Peyer's patch (tissue), 4 donors: ENCODE data around the gene LPIN1. TPM values are rescaled to one million over a fixed set of nuclear protein-coding genes. Genes with fewer than 3 reads are reported as not detected.
A peak's percentile ranks its signal among the peaks of the same experiment; 100 is the strongest.

ENCODE experiments used
- DNase-seq, 3 donors: peaks; one replicate each; pipeline ENCODE4 v3.0.0-alpha.2; 2017 to 2019
- H3K27ac ChIP-seq, 4 donors: fragments of 200-600 bp; sonication (generic); one replicate each; pipeline ENCODE4 v1.5.1; 2016 to 2019
- H3K27me3 ChIP-seq, 2 donors: fragments of 200-600 bp; sonication (generic); one replicate each; pipeline ENCODE4 v1.5.1; 2019
- H3K36me3 ChIP-seq, 3 donors: fragments of 200-600 bp; sonication (generic); one replicate each; pipeline ENCODE4 v1.5.1; 2016 to 2019
- H3K4me1 ChIP-seq, 4 donors: fragments of 200-600 bp; sonication (generic); one replicate each; pipeline ENCODE4 v1.5.1; 2016 to 2019
- H3K4me3 ChIP-seq, 4 donors: fragments of 200-600 bp; sonication (generic); 1 replicate in 3 of 4; 2 replicates in 1 of 4; pipeline ENCODE4 v1.5.1; 2016 to 2019; ENCODE audit warnings: mild to moderate bottlenecking in 1 of 4
- H3K9me3 ChIP-seq, 4 donors: fragments of 200-600 bp; sonication (generic); one replicate each; pipeline ENCODE4 v1.5.1; 2016 to 2019; ENCODE audit warnings: mild to moderate bottlenecking in 1 of 4
- CTCF ChIP-seq, 6 experiments: fragments of 450-650 bp in 4 of 6; fragments of 200-600 bp in 2 of 6; sonication (generic) in 1 of 6; IDR thresholded peaks; one replicate each; pipeline ENCODE4 v1.5.1; 2017 to 2019; ENCODE audit warnings: antibody characterized with exemption in 6 of 6, mild to moderate bottlenecking in 3 of 6, moderate library complexity in 1 of 6
- POLR2A ChIP-seq, 2 donors: fragments of 450-650 bp; IDR thresholded peaks; one replicate each; pipeline ENCODE4 v1.5.1; 2017; ENCODE audit warnings: antibody characterized with exemption in 2 of 2, mild to moderate bottlenecking in 2 of 2, moderate library complexity in 2 of 2
- total RNA-seq, 4 donors: library from RNA; depleted of rRNA; stranded (reverse); fragments of >200 nt; gene quantifications; one replicate each; pipeline ENCODE4 v1.1.0, GENCODE V29; 2016

Gene LPIN1
- total RNA-seq, 4 donors from 2014 or later, result 28.7 to 69.3 (median 44.0) TPM

- H3K27me3 ChIP-seq, result no peaks in the 10 kb centered on the region
- H3K27ac ChIP-seq, result peak overlapping the region in 3 of 4 donors; percentile 42 to 64 (median 64)
- peaks cover 0 to 21% (median 9%) of the 10 kb centered on the region in 4 donors for H3K4me1 ChIP-seq
- TF ChIP-seq CTCF (IDR thresholded peaks at IDR 0.05) (no peak), POLR2A (IDR thresholded peaks at IDR 0.05) (no peak)
- H3K9me3 ChIP-seq, result peaks cover 0 to 5% (median 0%) of the 10 kb centered on the region in 4 donors
- H3K36me3 ChIP-seq, result peaks cover 0 to 9% (median 0%) of the 10 kb centered on the region in 3 donors
- H3K4me3 ChIP-seq, result peak overlapping the region in 3 of 4 donors; percentile 12 to 23 (median 13)
- DNase-seq, result peak in 2 of 3 donors; percentile 30 to 63
Measured at GRCh38 chr2:11829947-11830707, 83.7 kb downstream of the LPIN1 start.

DNA sequence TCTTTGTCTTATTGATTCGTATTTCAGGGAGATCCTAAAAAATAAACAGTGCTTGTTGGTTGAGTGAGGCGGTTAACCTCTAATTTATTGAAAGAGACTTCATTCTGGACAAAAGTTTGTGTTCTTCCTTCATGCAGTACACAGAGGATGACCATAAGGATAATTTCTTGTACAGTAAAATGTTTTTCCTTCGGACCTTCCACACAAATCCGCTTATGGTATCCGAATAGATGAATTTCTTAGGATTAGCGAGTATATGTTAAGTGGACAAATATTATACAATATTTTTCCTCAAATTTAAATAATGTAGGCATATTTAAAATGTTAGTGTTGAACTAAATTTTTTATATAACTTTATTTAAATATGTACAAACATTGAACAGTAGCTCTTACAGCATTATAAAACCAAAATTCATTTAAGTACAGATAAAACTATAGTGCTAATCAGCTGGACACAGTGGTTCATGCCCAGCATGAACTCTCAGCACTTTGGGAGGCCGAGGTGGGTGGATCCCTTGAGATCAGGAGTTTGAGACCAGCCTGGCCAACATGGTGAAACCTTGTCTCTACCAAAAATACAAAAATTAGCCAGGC, 84.4 kb downstream of the LPIN1 start:
- no peak for TF ChIP-seq POLR2A (IDR thresholded peaks at IDR 0.05)
- Histone ChIP-seq H3K27ac (peak overlapping the region in 3 of 4 donors; percentile 42 to 64 (median 64)), H3K27me3 (no peaks in the 10 kb centered on the region), H3K9me3 (peaks cover 0 to 5% (median 0%) of the 10 kb centered on the region in 4 donors), H3K4me3 (peak overlapping the region in 2 of 4 donors; percentile 13 to 23), H3K36me3 (peaks cover 0 to 3% (median 0%) of the 10 kb centered on the region in 3 donors), H3K4me1 (peaks cover 0 to 21% (median 9%) of the 10 kb centered on the region in 4 donors)
- no peak for DNase-seq

GRCh38 chr2:11831415-11831814, 85.0 kb downstream of the LPIN1 start:
- H3K9me3 ChIP-seq, result peaks cover 0 to 5% (median 0%) of the 10 kb centered on the region in 4 donors
- no peak overlapping the region for H3K27ac ChIP-seq
- no peak for TF ChIP-seq POLR2A (IDR thresholded peaks at IDR 0.05)
- TF ChIP-seq CTCF (IDR thresholded peaks at IDR 0.05), result no peak
- no peaks in the 10 kb centered on the region for H3K27me3 ChIP-seq
- no peak for DNase-seq
- no peak overlapping the region for H3K4me3 ChIP-seq
- peaks cover 0 to 21% (median 9%) of the 10 kb centered on the region in 4 donors for H3K4me1 ChIP-seq
- no peaks in the 10 kb centered on the region for H3K36me3 ChIP-seq

- Histone ChIP-seq H3K4me1 (peaks cover 0 to 21% (median 9%) of the 10 kb centered on the region in 4 donors), H3K4me3 (no peak overlapping the region), H3K36me3 (no peaks in the 10 kb centered on the region), H3K27ac (no peak overlapping the region), H3K27me3 (no peaks in the 10 kb centered on the region), H3K9me3 (peaks cover 0 to 5% (median 0%) of the 10 kb centered on the region in 4 donors)
- DNase-seq, result no peak
- TF ChIP-seq CTCF (IDR thresholded peaks at IDR 0.05) (no peak), POLR2A (IDR thresholded peaks at IDR 0.05) (no peak)
Measured at GRCh38 chr2:11832531-11832930, 86.1 kb downstream of the LPIN1 start.

- H3K4me3 ChIP-seq, result no peak overlapping the region
- no peak for DNase-seq
- no peaks in the 10 kb centered on the region for H3K36me3 ChIP-seq
- peaks cover 0 to 21% (median 9%) of the 10 kb centered on the region in 4 donors for H3K4me1 ChIP-seq
- TF ChIP-seq POLR2A (IDR thresholded peaks at IDR 0.05), result no peak
- TF ChIP-seq CTCF (IDR thresholded peaks at IDR 0.05), result no peak
- no peaks in the 10 kb centered on the region for H3K27me3 ChIP-seq
- no peak overlapping the region for H3K27ac ChIP-seq
- H3K9me3 ChIP-seq, result peaks cover 0 to 5% (median 0%) of the 10 kb centered on the region in 4 donors
Measured at GRCh38 chr2:11833601-11834000, 87.2 kb downstream of the LPIN1 start.

DNA sequence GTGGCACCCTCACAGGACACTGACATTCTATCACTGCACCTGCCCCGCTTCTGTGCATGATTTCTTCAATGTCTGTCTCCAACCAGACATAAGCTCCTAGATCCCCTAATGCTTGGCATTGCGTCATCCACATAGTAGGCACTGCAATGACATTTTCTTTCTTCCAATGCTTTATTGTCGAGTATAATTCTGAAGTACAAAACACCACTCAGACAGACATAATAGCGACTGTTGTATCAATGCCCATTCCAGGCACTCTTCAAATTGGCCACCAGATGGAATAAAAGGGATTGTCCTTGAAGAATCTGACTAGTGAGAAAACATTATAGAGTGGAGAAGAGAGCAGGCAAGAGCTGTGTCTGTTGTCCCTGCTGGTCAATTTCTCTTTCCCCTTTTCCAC, 89.0 kb downstream of the LPIN1 start:
- TF ChIP-seq CTCF (IDR thresholded peaks at IDR 0.05) (no peak), POLR2A (IDR thresholded peaks at IDR 0.05) (no peak)
- Histone ChIP-seq H3K9me3 (peaks cover 0 to 5% (median 0%) of the 10 kb centered on the region in 4 donors), H3K36me3 (no peaks in the 10 kb centered on the region), H3K27me3 (no peaks in the 10 kb centered on the region), H3K27ac (no peak overlapping the region), H3K4me3 (no peak overlapping the region), H3K4me1 (peaks cover 0 to 7% (median 0%) of the 10 kb centered on the region in 4 donors)
- no peak for DNase-seq
